GM12874 (cell line): ENCODE results near the gene MED10.

Experiments used
- CTCF ChIP-seq: IDR thresholded peaks from 2 replicates; pipeline ENCODE4 v1.5.1; 2011; ENCODE audit warnings: low read depth, mild to moderate bottlenecking, control low read depth, low read length, moderate library complexity; ENCODE audit not compliant: insufficient read depth

Gene MED10

GRCh38 chr5:6398570-6399230, 20.4 kb upstream of the MED10 start:
- TF ChIP-seq CTCF = no peak

- TF ChIP-seq CTCF = no peak
Observed at GRCh38 chr5:6397536-6398269, 19.4 kb upstream of the MED10 start.

GRCh38 chr5:6396836-6397535, 18.6 kb upstream of the MED10 start:
- TF ChIP-seq CTCF = no peak

- TF ChIP-seq CTCF = no peak
Observed at GRCh38 chr5:6396043-6396442, 17.7 kb upstream of the MED10 start.

- TF ChIP-seq CTCF = no peak
Observed at GRCh38 chr5:6395621-6396020, 17.3 kb upstream of the MED10 start.

- no peak for TF ChIP-seq CTCF
Observed at GRCh38 chr5:6395102-6395445, 16.7 kb upstream of the MED10 start.

- TF ChIP-seq CTCF = no peak
Observed at GRCh38 chr5:6394429-6395101, 16.2 kb upstream of the MED10 start.
